NCI-H128 (cell line): ENCODE data around the gene ERVFRD-1.
"Not testable (repeated sequence)": the region's sequence is repeated elsewhere in the genome, so short reads cannot be mapped to it uniquely, and the experiment has no call there.

Experiments
- DNase-seq: peaks from one replicate; lab custom pipeline; 2025; ENCODE audit not compliant: unreplicated experiment; lab: John Stamatoyannopoulos, UW

ERVFRD-1 gene

GRCh38 chr6:11092668-11093375 is 18.7 kb downstream of the ERVFRD-1 start:
- DNase-seq = no peak

GRCh38 chr6:11091141-11091540 is 20.4 kb downstream of the ERVFRD-1 start:
- DNase-seq = not testable (repeated sequence)

- DNase-seq = no peak
These were observed 21.8 kb downstream of the ERVFRD-1 start for GRCh38 chr6:11089695-11090094.

GRCh38 chr6:11087141-11087812 is 24.2 kb downstream of the ERVFRD-1 start:
- DNase-seq = not testable (repeated sequence)

DNA sequence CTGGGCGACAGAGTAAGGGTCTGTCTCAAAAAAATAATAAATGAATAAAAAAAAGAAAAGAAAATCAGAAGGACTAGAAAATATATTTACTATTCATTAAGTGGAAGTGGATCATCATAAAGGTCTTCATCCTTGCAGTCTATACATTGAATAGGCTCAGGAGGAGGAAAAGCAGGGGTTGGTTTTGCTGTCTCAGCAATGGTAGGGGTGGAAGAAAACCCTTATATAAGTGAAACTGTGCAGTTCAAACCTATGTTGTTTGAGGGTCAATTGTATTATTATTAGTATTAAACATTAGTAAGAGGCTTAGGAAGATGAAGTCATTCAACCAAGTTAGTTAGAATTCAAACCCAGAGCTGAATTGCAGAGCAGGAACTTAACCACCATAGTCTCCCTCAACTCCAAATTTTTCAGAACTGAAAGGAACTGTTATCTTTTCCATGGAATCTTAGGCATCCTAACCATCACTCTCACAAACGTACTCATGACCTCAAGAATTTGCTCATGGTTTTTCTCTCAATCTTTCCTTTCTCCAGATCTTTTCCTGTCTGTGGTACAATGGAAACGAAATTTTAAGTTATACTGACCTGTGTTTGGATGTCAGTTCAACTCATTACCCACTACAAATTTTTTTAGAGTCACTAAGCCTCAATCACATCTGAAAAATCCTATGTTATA is 25.6 kb downstream of the ERVFRD-1 start:
- no peak for DNase-seq

DNA sequence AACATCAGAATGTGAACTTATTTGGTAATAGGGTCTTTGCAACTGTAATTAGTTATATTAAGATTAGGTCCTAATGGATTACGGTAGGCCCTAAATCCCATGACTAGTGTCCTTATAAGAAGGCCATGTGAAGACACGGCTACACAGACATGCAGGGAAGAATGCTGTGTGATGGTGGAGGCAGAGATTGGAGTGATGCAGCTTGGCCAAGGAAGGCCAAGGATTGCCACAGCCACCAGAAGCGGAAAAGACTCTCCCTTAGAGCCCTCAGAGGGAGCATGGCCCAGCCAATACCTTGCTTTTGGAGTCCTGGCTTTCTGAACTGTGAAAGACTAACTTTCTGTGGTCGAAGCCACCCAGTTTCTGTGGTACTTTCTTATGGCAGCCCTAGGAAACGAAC is 27.6 kb downstream of the ERVFRD-1 start:
- DNase-seq = no peak

DNA sequence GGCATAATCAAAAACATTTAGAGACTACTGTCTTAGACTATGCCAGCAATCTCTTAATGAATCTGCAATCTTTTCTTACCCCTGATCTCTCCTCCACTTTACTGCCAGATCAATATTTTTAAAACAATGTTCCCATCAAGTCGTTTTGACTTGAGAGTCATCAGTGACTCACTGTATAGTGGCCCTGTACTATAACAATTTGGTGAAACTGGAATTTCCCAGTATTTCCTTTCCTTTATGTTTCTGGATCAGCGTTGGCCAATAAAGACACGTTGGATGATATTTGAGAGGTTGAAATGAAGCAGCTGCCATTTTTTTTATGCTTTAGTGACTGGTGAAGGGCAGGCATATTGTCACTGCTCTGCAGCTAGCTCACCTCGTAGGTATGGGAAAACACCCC is 28.0 kb downstream of the ERVFRD-1 start:
- no peak for DNase-seq

GRCh38 chr6:11080296-11080695 is 31.2 kb downstream of the ERVFRD-1 start:
- no peak for DNase-seq

DNA sequence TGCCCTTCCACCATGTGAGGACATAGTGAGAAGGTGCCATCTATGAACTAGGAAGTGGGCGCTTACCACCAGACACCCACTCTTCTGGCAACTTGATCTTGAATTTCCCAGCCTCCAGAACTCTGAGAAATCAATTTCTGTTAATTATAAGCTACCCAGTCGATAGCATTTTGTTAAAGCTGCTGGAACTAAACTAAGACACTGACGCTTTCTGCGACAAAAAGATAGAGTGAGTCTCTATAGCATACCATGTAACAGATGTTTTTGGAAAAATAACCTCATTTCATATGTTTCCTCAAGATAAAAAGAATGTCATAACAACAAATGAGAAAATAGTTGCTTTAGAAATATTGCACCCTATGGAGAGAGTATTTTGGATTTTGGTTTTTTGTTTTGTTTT is 33.3 kb downstream of the ERVFRD-1 start:
- no peak for DNase-seq

DNA sequence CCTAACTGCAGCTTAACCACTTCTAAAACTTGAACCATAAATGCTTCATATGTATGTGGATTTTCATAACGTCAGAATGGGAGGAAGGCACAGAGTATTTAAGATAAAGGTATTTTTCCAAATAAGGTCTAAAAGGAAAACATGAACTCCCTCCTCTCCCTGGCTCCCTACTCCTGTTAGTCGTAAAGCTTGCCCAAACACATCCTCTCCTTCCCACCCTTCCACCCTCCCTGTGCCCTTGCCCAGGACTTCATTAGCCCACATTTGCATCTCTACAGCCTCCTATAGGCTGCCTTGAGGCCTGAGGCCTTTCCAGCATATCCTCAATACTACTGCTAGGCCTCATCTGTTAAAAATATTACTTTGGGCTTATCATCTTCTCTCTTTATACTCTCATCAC is 35.0 kb downstream of the ERVFRD-1 start:
- no peak for DNase-seq

DNA sequence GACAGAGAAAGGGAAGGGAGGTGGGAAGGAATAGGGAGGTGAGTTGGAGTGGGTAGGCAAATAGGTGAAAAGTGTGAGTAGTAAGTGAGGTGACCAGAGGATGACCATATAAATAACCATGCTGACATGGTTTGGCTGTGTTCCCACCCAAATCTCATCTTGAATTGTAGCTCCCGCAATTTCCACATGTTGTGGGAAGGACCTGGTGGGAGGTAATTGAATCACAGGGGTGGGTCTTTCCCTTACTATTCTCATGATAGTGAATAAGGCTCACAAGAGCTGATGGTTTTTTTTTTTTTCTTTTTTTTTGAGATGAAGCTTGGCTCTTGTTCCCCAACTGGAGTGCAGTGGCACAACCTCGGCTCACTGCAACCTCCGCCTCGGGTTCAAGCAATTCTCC is 39.4 kb downstream of the ERVFRD-1 start:
- DNase-seq = no peak

GRCh38 chr6:11069760-11070159 is 41.8 kb downstream of the ERVFRD-1 start:
- DNase-seq = no peak

GRCh38 chr6:11067348-11067747 is 44.2 kb downstream of the ERVFRD-1 start:
- DNase-seq = no peak

GRCh38 chr6:11066505-11067347 is 44.8 kb downstream of the ERVFRD-1 start:
- DNase-seq = no peak

DNA sequence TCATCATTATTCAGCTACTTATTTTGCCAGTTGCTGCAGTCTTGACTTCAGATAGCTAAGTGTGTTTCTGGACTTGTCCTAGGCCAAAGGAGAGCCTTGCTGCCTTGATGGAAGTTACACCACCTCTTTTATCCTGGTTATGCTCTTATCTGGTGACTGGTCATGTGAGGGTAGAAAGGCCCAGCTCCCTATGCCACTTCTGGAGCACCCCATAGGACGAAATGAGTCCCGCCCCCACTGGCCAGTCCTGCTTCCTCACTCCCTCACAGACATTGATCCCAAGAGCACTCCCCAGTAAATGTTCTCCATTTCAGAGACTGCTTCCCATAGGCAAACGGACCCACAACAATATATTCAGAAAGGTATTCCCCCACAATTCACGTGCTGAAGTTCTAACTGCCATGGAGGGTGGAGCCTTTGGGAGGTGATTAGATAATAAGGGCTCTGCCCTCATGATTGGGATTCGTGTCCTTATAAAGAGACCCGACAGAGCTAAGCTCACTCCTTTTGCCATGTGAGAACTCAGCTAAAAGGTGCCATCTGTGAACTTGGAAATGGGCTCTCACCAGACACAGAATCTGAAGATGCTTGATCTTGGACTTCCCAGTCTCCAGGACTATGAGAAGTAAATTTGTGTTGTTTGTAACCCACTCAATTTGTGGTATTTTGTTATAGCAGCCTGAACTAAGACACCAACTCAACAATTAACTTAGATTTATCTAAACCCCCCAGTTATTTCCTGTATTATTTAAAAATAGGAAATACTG is 45.9 kb downstream of the ERVFRD-1 start:
- DNase-seq = no peak

DNA sequence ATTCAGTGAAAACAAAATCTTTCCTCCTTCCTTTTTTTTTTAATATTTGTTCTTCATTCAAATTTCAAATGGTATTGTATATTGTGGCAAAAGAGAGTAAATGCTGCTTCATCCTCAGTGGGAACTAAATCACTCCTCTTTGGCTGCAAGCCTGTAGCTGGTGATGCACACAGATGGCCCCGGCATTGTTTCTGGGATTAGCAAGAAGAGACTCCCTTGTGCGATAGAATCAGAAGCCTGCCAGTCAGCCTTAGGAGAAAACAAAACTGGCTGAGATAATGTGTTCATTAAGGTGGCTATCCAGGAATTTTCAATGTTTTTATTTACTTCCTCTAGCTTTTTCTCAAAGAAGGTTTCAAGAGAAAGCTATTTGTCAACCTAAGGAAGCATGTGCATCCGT is 46.7 kb downstream of the ERVFRD-1 start:
- DNase-seq = no peak

GRCh38 chr6:11062715-11063114 is 48.8 kb downstream of the ERVFRD-1 start:
- DNase-seq = no peak

GRCh38 chr6:11062083-11062482 is 49.4 kb downstream of the ERVFRD-1 start:
- no peak for DNase-seq

DNA sequence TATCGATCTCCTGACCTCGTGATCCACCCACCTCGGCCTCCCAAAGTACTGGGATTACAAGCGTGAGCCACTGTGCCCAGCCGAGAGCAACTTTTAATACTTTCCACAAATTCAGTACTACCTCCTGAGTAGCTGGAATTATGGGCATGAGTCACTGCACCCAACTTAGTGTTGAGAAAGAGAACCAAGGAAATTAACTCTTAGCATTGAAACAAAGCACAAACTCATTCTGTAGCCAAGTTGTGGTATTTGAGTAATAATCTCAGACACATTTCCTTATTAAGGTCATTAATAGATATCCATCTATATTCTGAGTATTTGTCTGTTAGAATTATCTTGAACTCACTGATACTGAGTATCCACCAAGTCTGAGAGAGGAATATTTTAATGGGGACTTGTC is 53.1 kb downstream of the ERVFRD-1 start:
- no peak for DNase-seq

DNA sequence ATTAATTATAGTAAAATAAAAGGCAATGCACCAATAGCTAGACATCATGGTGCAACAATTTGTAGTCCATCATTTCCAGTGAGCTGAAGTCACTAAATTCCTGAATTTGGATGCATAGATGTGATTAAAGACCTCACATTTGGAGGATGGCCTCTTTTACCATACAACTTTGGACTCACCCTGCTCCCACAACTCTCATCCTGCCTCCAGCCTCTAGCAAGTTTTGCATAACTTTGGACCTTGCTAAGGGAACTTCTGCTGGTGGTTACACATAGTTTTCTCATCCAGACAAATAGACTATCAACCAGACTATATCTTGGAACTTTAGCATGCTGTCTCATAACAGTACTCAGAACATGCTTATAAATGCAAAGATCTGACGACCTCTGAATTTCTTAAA is 54.7 kb downstream of the ERVFRD-1 start:
- no peak for DNase-seq
